Calu3 (cell line): Measurements from ENCODE around the gene OR51B5. TPM values are rescaled to one million over a fixed set of nuclear protein-coding genes. Genes with fewer than 3 reads are reported as not detected.

Experiments
- BruUV-seq: library from RNA; stranded (reverse); fragments of 400-500 nt; replicated peaks from 2 replicates; lab custom pipeline; 2021; lab: Mats Ljungman, UMichigan
- CTCF ChIA-PET: fragments of 300-600 bp; sonication (Branson Sonifier 250); formaldehyde crosslinking; loops from one replicate; lab custom pipeline; 2022; ENCODE audit warnings: antibody characterized with exemption; lab: Charles Lee
- DNase-seq: peaks from one replicate; pipeline ENCODE4 v3.0.0; 2022
- H3K27ac Mint-ChIP-seq: one replicate; pipeline ENCODE4 v1.8.0; 2022; ENCODE audit warnings: mixed read lengths; ENCODE audit not compliant: unreplicated experiment
- H3K27me3 Mint-ChIP-seq: one replicate; pipeline ENCODE4 v1.8.0; 2022; ENCODE audit warnings: mixed read lengths; ENCODE audit not compliant: unreplicated experiment
- H3K36me3 Mint-ChIP-seq: one replicate; pipeline ENCODE4 v1.8.0; 2022; ENCODE audit warnings: mild to moderate bottlenecking, moderate library complexity, mixed read lengths; ENCODE audit not compliant: insufficient read depth, unreplicated experiment
- H3K4me1 Mint-ChIP-seq: one replicate; pipeline ENCODE4 v1.8.0; 2022; ENCODE audit warnings: mild to moderate bottlenecking, low read depth, mixed read lengths; ENCODE audit not compliant: unreplicated experiment
- H3K4me3 Mint-ChIP-seq: one replicate; pipeline ENCODE4 v1.8.0; 2022; ENCODE audit warnings: mild to moderate bottlenecking, low read depth, moderate library complexity, mixed read lengths; ENCODE audit not compliant: unreplicated experiment
- H3K9me3 Mint-ChIP-seq: one replicate; pipeline ENCODE4 v1.8.0; 2022; ENCODE audit warnings: low read depth, mixed read lengths; ENCODE audit not compliant: unreplicated experiment
- CTCF ChIP-seq: fragments of 200-600 bp; IDR thresholded peaks from one replicate; pipeline ENCODE4 v1.8.0; 2022; ENCODE audit warnings: antibody characterized with exemption; ENCODE audit not compliant: unreplicated experiment
- intact Hi-C: fragments of 100-400 bp; cut with micrococcal nuclease; formaldehyde crosslinking; loops from one replicate; pipeline ENCODE4 v1.10.0; 2022; ENCODE audit not compliant: unreplicated experiment
- total RNA-seq: library from RNA; stranded (reverse); gene quantifications from 2 replicates; pipeline ENCODE4 v1.2.3, GENCODE V29; 2022

OR51B5 gene
- total RNA-seq, 1 experiment from 2014 or later: not detected

GRCh38 chr11:5380740-5381342 lies 37.5 kb upstream of the OR51B5 start:
- intact Hi-C loops: loop anchor here (1.0 to 5.0 kb wide), 4 partner anchors 176 to 755 kb away; partner anchors contain the start of gene OR52N2
- peaks cover 4% of the 10 kb centered on the region for H3K9me3 Mint-ChIP-seq

DNA sequence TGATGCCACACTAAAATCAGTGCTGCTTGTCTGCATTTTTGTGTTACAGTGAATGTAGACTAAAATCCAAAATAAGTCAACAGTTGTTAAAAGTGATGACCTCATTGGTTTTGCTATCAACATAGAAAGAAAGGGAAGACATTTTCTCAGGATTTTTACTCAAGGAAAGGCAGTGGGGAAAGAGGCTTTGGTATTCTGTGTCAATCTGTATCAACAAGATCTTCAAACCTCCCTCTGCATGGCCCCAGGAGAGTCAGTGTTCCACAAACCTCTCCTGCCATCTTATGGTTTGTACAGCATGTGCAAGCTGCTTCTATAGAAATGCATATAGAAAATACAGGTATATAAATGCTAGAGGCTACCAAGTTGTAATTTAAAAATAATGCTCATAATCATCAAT lies 26.5 kb upstream of the OR51B5 start:
- no peak for TF ChIP-seq CTCF
- Mint-ChIP-seq H3K27me3 (peaks cover 8% of the 10 kb centered on the region), H3K4me1 (no peaks in the 10 kb centered on the region), H3K27ac (no peak overlapping the region), H3K4me3 (no peak overlapping the region), H3K36me3 (no peaks in the 10 kb centered on the region), H3K9me3 (peaks cover 8% of the 10 kb centered on the region)
- CTCF ChIA-PET: no interaction called here
- intact Hi-C loops: no loop called here
- BruUV-seq: no TSS peak
- no peak for DNase-seq

More at GRCh38 chr11:5380740-5381342, 37.5 kb upstream of the OR51B5 start:
- H3K4me1 Mint-ChIP-seq: no peaks in the 10 kb centered on the region
- H3K4me3 Mint-ChIP-seq: no peak overlapping the region
- peak; percentile 59 for DNase-seq
- H3K36me3 Mint-ChIP-seq: no peaks in the 10 kb centered on the region
- peaks cover 15% of the 10 kb centered on the region for H3K27me3 Mint-ChIP-seq
- CTCF ChIA-PET: no interaction called here
- H3K27ac Mint-ChIP-seq: no peak overlapping the region
- no TSS peak for BruUV-seq
- TF ChIP-seq CTCF: peak; percentile 67

DNA sequence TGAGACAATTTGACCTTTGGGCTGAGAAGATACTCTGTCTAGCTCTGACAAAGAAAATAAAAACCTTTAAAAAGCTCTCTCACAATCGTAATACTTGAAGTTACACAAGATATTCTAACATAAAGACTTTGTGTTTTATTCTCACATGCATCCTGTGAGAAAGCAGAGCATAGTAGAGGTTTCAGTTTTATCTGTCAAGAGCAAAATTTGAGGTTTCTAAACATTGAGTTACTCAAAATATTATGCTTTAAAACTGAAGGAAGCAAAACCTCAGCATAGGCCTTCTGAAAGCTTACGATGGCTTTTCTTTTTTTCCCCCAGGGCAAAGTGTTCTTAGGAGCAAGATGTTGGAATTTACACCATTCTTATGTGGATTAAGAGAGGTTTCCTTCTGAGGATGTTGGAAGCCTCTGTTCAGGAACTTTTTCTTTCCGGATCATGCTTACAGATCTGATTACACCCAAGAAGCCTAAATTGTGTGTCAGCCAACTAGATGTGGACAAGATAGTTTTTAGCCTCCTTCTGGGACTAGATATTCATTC lies 25.2 kb upstream of the OR51B5 start:
- no peak for DNase-seq
- Mint-ChIP-seq H3K9me3 (peaks cover 3% of the 10 kb centered on the region), H3K27ac (no peak overlapping the region), H3K4me1 (no peaks in the 10 kb centered on the region), H3K27me3 (peaks cover 11% of the 10 kb centered on the region), H3K4me3 (no peak overlapping the region), H3K36me3 (no peaks in the 10 kb centered on the region)
- TF ChIP-seq CTCF: no peak
- CTCF ChIA-PET: no interaction called here
- intact Hi-C loops: no loop called here
- no TSS peak for BruUV-seq

GRCh38 chr11:5367448-5368074 lies 24.2 kb upstream of the OR51B5 start:
- DNase-seq: no peak
- BruUV-seq: no TSS peak
- TF ChIP-seq CTCF: no peak
- Mint-ChIP-seq H3K27ac (no peak overlapping the region), H3K4me3 (no peak overlapping the region), H3K27me3 (peaks cover 20% of the 10 kb centered on the region), H3K4me1 (no peaks in the 10 kb centered on the region), H3K9me3 (peaks cover 3% of the 10 kb centered on the region), H3K36me3 (no peaks in the 10 kb centered on the region)
- CTCF ChIA-PET: no interaction called here
- intact Hi-C loops: no loop called here
